NCI-H82 treated with DMSO at 0.1 percent for 48 hours (cell line): Measurements from ENCODE around the gene CDC42.
"Not testable (repeated sequence)": the region's sequence is repeated elsewhere in the genome, so short reads cannot be mapped to it uniquely, and the experiment has no call there.

Experiments
- DNase-seq: peaks from one replicate; lab custom pipeline; 2025; ENCODE audit not compliant: unreplicated experiment; lab: John Stamatoyannopoulos, UW

The CDC42 gene

DNA sequence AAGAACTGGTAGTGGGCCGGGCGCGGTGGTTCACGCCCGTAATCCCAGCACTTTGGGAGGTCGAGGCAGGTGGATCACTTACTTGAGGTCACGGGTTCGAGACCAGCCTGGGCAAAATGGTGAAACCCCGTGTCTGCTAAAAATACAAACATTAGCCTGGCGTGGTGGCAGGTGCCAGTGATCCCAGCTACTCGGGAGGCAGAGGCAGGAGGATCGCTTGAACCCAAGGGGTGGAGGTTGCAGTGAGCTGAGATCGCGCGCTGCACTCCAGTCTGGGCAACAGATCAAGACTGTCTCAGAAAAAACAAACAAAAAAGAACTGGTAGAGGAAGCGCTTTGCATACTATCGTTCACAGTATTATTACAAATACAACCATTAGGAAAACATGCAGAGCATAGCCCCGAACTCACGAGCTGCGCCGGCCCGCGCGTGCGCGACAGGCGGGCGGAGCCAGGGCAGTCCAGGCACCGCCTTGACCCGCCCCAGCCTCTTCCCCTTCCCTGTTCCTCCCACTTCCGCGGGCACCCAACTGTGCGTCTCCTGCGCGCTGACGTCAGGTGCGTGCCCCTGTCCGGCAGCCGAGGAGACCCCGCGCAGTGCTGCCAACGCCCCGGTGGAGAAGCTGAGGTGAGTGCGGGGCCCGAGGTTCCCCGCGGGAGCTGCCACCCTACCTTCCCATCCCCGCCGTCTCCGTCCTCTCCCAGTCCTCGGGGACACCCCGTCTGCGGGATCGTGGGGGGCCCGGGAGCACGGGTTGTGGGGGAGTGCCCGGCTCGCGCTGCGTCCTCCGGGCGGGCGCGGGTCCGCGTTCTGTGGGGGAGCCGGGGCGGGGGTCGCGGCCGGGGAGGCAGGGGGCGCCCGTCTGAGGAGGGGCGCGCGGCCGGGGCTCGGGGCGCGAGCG, at the start of gene CDC42:
Gene CDC42, plus strand, starts transcription at position 595 of the 902 bp plus-strand sequence. CDS start 25,770 bp downstream, outside the sequence.
- peak; percentile 91 for DNase-seq

DNA sequence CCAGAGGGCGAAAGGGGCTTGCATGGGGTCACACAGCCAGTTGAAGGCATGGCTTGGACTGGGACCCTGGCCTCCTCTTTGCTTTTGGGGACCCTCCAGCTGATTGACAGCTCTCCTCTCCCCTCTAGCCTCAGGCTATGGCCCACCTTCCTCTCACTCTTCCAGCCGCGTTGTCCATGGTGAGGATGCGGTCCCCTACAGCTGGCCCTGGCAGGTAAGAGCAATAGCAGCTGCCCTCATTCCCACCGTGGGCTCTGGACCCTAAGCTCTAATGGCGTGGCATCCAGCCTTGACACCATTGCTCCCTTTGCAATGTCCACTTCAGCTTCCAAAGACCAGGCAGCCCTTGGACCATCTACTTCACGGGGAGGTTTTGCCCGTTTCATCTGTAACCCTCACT, 49.6 kb upstream of the CDC42 start:
- DNase-seq: not testable (repeated sequence)

DNA sequence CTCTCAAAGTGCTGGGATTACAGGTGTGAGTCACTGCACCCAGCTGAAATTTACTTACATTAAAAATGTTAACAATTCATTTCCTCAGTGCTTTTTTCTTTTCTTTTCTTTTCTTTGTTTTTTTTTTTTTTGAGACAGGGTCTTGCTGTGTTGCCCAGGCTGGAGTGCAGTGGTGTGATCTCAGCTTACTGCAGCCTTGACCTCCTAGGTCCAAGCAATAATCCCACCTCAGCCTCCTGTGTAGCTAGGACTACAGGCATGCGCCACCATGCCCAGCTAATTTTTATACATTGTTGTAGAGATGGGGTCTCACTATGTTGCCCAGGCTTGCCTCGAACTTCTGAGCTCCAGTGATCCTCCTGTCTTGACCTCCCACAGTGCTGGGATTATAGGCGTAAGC, 48.5 kb upstream of the CDC42 start:
- not testable (repeated sequence) for DNase-seq

DNA sequence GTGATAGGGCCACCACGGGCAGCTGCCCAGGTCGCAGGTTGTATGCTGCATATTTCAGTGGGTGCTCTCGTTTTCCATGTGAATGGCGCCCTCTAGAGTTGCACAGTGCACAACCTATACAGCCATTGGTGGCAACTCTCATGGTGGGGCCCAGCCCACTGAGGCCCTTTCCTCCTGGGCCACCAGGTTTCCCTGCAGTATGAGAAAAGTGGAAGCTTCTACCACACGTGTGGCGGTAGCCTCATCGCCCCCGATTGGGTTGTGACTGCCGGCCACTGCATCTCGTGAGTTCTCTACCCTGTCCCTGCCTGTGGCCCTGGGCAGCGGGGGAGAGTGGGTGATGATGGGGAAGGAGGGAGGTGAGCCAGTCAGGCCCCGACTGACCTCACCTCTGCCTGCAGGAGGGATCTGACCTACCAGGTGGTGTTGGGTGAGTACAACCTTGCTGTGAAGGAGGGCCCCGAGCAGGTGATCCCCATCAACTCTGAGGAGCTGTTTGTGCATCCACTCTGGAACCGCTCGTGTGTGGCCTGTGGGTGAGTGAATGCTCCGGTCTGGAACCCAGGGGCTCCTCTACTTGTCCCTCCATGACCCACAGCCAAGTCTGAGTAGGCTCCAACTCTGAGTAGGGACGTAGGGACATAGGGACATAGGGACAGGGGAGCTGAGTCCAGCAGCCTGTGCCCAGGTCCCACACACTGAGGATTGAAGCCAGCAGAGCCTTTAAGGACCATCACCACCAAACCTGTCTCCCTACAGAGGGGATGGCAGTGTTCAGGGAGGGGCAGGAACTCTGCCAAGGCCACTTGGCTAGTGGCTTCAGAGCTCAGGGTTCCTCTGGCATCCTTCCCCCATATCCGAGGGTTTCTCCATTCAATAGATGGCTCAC, 47.0 kb upstream of the CDC42 start:
- not testable (repeated sequence) for DNase-seq

DNA sequence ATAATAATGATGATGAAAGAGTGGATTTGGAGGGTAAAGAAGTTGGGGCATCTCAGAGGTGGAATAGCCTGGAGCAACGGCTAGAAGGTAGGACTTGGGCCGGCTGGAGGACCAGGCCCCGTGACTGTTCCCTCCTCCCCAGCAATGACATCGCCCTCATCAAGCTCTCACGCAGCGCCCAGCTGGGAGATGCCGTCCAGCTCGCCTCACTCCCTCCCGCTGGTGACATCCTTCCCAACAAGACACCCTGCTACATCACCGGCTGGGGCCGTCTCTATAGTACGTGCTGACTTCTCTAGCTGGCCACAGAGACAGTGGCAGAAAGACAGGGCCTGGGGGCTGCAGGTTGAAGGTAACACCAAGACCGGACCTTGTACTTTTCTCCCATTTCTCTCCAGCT, 45.8 kb upstream of the CDC42 start:
- not testable (repeated sequence) for DNase-seq

DNA sequence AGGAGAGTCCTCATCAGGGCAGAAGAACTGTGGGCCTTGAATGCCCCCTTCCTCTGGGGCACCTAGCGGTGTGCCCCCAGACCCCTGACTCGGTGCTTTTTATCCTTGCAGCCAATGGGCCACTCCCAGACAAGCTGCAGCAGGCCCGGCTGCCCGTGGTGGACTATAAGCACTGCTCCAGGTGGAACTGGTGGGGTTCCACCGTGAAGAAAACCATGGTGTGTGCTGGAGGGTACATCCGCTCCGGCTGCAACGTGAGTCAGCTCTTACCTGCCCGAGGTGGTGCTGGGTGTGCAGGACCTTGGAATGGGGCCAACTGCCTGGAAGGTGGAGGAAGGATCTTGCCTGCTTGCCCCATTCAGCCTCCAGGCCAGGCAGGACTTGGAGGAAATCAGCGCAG, 45.2 kb upstream of the CDC42 start:
- not testable (repeated sequence) for DNase-seq

DNA sequence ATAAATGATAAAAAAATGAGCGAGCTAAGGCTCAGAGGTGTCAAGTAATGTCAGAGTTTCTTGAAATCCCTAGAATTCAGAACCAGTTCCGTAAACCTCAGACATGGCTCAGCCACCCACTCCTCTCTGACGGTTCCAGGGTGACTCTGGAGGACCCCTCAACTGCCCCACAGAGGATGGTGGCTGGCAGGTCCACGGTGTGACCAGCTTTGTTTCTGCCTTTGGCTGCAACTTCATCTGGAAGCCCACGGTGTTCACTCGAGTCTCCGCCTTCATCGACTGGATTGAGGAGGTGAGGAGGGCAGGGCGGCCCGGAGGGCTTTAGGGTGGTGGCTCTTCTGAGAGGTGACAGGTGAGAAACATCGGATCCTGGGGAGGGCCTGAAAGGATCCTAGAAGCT, 42.9 kb upstream of the CDC42 start:
- not testable (repeated sequence) for DNase-seq

DNA sequence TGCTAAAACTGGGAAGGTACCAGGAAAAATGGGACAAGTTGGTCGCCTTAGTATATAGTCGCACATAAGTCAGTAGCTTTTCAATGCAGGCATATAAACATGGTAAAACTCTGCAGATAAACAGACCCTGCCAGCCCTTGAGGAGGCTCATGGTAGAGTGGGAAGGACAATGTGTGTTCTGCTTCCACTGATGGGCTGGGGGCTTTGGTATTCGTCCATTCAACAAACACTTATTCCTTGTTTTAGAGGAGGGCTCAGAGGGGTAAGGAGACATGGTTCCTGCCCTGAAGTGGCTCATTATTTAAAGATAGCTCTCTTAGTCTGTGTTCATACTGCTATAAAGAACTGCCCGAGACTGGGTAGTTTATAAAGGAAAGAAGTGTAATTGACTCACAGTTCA, 39.8 kb upstream of the CDC42 start:
- DNase-seq: not testable (repeated sequence)

DNA sequence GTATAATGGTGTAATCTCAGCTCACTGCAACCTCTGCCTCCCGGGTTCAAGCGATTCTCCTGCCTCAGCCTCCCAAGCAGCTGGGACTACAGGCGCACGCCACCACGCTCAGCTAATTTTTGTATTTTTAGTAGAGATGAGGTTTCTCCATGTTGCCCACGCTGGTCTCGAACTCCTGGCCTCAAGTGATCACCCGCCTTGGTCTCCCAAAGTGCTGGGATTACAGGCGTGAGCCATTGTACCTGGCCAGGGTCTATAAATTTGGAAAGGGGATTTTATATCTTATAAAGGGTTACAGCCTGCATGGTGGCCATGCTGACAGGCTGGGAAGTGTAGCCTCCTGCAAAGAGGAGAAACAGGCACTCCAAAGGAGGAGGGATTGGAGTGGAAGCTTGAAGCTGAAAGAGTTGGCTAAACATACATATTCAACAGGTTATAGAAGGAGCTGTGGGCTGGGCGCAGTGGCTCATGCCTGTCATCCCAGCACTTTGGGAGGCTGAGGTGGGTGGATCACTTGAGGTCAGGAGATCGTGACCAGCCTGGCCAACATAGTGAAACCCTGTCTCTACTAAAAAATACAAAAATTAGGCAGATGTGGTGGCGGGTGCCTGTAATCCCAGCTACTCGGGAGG, 37.8 kb upstream of the CDC42 start:
- not testable (repeated sequence) for DNase-seq

DNA sequence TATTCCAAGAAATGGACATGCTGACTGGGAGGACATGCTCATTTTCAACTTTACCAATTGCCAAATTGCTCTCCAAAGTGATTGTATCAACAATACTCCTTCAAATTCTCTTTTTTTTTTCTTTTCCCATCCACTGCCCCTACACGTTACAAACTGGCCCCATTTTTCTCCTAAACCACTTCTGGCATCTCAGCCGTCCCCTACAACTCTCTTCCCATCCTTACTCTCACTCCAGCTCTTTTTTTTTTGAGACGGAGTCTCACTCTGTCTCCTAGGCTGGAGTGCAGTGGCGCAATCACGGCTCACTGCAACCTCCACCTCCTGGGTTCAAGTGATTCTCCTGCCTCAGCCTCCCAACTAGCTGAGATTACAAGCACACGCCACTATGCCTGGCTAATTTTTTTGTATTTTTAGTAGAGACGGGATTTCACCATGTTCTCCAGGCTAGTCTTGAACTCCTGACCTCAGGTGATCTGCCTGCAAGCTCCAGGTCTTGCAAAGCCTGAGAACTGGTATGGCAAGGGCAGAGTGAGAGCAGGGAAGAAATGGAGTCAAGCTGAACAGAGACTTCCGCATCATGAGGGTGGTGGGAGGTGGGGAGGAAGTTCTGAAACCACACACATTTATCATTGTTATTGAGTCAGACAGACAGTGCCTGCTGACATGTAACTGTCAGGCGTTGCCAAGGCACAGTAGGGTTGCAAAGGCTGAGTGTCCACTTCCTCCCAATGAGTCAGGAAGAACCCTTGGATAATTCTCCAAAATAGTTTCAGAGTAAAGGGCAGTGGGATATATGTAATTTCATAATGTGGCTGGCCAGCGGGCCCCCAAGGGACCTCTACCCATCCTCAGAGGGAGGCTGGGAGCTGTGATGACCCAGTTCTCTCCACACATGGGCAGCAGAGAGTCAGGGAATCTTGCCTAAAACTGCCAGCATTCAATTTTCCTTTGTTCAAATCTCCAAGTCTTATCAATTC, 33.6 kb upstream of the CDC42 start:
- DNase-seq: no peak

DNA sequence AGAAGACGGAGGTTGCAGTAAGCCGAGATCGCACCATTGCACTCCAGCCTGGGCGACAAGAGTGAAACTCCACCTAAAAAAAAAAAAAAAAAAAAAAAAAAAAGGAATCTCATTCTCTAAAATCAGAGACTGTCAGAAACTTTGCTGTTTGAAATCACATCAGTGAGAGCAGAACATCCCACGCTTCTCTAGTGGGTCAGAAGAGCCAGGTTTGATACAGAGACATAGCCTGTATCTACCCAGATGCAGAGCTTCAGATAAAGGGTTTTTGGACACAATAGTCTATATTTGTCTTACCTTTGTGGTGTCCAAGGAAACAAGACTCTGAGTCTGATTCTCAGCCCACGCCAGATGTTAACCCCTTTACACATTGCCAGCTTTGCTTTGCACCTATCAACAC, 31.4 kb upstream of the CDC42 start:
- no peak for DNase-seq

DNA sequence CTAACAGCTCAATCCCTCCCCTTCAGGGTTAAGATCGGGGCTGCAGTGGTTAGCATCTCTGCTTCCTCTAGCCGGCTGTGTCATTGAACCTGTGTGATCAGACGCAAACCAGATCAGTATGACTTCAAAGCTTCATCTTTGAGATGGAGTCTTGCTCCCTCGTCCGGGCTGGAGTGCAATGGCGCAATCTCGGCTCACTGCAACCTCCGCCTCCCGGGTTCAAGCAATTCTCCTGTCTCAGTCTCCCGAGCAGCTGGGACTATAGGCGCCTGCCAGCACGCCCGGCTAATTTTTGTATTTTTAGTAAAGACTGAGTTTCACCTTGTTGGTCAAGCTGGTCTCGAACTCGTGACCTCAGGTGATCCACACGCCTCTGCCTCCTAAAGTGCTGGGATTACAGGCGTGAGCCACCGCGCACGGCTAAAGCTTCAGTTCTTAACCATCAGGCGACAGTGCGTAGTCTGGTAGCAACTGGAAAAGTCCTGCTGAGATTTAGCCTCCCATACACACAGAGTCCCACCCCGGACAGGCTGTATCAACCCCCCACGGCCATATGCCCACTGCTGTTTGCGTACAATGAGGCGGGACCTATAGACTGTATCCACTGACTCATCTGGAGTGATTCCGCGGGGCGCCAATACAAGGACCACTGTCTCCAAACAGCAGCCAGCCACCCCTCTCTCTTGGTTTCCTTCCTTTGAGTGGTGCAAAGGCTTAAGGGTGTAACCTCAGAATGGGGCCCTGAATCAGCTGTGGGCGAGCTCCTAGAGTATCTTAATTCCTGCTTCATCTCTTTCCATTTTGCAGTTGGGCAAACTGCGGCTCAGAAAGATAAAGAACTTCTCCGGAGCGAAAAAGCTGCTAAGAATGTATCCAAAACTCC, 27.8 kb upstream of the CDC42 start:
- DNase-seq: peak; percentile 87

DNA sequence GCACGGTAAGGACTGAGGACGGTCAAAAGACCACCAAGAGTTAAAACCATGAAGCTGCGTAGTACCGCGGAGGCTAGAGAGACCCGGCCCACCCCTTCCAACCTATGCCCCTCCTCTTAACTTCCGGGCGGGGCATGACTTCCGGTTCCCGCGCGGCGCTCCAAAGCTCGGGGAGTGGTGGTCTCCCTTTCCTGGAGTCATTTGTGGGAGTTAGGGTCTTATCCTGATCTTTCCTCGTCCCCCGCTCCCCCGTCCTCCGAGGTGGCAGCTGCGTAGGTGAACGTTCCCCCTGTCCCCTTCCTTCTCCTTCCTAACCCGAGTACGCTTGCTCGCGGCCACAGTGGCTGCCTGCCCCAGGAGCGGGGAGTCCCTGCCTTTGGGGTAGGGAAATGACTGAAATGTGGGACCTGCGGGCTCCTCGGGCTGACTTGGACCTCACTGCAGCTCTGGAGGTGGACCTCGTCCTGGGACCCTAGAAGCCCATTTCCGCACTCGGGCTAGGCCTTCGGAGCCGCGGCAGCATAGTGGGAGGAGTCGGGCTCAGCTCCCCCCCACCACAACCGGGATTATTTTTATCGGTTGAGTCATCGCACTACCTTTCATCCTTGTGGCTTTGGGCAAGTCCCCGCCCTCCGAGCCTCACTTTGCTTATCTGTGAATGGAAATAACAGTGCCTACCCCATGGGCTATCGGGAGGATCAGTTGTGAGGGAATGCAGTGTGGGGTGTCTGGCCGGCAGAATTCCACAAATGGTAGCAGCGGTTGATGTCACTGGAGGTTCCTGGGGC, 26.9 kb upstream of the CDC42 start:
- DNase-seq: peak; percentile 92

DNA sequence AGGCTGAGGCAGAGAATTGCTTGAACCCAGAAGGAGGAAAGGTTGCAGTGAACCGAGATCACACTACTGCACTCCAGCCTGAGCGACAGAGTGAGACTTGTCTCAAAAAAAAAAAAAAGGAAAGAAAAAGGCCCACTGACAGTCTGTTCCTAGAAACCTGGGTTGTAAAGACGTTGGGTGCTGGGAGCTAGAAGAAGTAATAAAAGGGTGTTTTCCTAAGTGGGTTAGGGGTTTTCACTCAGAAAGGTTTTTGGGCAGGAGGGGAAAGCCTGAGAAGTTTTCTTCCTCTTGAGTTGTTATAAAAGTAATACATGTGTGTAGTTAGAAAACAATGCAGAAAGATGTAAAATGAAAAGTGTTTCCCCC, 25.6 kb upstream of the CDC42 start:
- DNase-seq: no peak

DNA sequence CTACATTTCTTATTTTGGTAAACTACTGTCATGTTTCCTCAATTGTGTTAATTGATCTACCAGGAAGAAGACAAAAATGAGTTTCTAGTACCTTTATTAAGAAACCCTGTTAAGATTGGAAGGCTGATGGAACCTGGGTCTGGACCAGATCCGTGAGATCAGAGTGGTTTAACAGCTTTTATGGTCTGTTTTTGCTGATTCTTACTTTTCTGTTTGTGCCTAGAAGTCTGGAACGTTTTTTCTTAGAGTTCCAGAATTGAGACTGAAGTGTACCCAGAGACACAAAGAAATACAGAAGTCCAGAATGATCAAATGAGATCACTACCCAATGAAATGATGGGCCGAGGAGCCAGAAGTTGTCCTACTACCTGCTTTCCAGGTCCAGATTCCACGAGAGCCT, 22.5 kb upstream of the CDC42 start:
- DNase-seq: no peak

DNA sequence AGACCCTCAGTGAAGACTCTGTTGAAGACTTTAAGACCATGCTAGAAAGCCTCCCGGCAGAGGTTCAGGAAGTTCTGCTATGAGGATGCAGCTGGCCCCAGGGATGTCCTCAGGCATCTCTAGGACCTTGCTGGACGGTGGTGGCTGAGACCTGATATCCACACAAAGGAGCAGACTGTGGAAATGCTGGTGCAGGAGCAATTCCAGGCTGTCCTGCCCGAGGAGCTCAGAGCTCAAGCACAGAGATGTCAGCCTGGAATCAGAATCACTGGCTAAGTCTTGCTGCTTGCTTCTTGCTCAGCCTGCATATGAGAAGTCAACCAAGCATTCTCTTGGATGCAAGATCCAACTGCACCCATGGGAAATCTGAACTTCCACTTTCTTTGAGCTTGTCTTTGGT, 22.0 kb upstream of the CDC42 start:
- DNase-seq: no peak

DNA sequence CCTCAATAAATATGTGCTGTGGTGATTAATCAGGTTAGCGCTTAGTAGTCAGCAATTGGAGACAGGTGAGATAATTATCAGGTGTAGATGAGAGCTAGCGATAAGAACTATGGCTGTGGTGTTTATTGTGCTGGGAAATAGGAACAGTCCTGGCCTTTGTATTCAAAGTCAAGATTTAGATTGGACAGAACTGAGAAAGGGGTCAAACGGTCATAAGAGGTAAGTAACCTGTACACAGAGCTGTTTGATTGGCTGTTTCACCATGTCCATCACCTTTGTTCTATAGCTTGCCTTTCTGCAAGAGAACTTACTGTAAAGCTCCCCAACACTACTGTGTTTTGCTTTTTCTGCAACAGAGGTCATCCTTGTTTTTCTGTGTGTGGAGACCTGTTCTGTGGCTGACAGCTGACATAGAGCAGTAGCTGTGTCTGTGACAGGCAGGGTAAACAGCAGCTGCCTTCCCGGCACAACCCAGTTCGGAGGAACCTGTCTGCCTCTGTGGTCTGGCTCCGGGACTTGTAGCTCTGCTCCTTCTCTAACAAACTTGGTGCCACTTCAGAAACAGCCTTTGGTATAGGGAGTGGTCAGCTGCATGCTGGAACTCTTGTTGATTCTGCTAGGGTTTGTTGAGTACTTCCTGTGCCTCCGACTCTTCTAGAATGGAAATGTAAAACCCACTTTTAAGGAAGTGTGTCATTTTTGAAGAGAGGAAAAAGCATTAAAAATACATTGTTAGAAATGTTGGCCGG, 21.1 kb upstream of the CDC42 start:
- no peak for DNase-seq

DNA sequence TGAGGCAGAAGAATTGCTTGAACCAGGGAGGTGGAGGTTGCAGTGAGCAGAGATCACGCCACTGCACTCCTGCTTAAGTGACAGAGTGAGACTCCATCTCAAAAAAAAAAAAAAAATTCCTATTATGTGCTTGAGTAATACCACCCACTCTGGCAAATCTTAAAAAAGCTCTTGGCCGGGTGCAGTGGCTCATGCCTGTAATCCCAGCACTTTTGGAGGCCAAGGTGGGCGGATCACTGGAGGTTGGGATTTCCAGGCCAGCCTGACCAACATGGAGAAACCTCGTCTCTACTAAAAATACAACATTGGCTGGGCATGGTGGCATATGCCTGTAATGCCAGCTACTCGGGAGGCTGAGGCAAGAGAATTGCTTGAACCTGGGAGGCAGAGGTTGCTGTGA, 17.7 kb upstream of the CDC42 start:
- not testable (repeated sequence) for DNase-seq
